Retina (tissue), 1 donor: ENCODE measurements around the gene TAAR8.
"Not testable (repeated sequence)": the region's sequence is repeated elsewhere in the genome, so short reads cannot be mapped to it uniquely, and the experiment has no call there.

Experiments used
- DNase-seq: peaks from one replicate; pipeline ENCODE4 v3.0.0-alpha.2; 2016

The TAAR8 gene

GRCh38 chr6:132552372-132552771 is at the start of gene TAAR8:
TAAR8 (plus strand) TSS chr6:132552672; CDS start chr6:132552693, 21 bp downstream.
- DNase-seq = no peak

DNA sequence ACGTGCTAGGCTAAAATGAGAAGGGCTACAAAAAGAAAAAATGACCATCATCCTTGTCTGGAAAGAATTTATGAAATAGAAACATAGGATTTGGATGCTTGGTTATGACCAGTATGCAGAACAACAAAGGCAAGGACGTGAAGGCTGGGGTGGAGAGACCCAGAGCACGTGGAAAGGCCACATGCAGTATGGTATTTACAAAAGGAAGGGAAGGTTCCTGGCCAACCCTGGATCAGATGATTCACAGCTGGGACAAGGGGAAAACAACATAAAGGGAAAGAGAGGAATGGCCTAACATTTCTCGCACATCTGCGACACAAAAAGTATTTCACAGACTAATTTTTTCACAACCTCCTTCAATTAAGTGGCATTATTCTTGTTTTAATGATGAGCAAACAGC is 47.7 kb upstream of the TAAR8 start:
- no peak for DNase-seq

DNA sequence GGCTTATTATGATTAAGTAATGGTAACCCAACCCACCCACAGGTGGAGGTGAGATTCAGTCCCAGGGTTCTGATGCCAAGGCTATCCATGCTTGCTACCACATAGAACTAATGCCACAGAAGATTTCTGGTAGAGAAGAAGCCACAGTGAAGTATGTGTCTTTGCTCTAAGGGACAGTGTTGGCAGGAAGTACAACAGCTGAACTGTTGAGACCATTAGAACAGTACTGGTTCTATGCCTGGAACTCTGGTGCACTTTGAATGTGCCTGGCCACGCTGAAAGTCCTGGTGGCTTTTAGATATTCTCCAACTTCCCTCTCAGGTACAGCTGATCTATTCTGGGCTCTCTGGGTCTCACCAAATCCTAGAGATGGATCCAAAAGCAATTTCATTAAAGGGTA is 47.3 kb upstream of the TAAR8 start:
- no peak for DNase-seq

GRCh38 chr6:132506461-132506860 is 46.0 kb upstream of the TAAR8 start:
- DNase-seq = no peak

DNA sequence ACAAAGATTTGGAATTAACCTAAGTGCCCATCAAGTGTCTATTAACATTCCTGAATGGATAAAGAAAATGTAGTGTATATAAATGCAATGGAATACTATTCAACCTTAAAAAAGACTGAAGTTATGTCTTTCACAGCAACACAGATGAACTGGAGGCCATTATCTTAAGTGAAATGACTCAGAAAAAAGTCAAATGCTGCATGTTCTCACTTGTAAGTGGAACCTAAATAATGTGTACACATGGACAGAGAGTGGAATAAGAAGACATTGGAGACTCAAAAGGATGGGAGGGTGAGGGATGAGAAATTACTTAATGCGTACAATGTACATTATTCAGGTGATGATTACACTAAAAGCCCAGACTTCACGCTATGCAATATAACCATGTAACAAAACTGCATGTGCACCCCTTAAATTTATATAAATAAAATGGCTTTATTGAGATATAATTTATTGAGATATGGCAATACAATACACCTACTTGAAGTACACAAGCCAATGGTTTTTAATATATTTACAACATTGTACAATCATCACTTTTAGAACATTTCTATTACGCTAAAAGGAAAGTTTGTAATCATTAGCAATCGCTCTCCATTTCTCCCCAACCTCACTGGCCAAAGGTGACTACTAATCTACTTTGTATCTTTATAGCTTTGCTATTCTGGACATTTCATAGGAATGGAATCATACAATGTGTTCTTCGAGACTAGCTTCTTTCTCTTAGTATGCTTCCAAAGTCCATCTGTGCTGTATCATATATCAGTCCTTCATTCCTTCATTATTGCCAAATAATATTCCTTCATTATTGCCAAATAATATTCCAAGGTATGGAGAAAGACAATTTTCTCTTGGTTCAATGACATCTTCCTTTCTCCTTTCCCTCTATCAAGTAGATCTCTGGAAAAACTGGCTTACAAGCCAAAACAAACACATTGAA is 45.3 kb upstream of the TAAR8 start:
- no peak for DNase-seq

- peak; percentile 13 for DNase-seq
These were observed 41.2 kb upstream of the TAAR8 start for GRCh38 chr6:132511210-132511830.

DNA sequence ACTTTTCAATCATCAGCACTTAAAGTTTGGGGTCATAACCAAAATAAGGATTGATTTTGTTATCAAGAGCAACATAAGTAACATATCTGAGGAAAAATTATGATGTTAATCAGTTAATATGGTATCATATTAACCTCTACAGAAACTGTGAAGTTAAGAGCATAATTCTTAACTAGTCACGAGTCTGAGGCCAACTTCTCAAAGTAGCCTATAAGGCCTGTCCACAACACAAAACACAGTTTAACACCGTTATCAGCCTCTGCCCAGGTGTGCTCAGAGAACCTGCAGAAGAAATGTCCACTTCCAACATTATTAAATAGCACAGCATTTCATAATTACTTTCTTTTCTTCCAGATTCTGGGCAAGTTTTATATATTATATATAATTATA is 40.6 kb upstream of the TAAR8 start:
- DNase-seq = no peak

GRCh38 chr6:132512342-132512637 is 40.2 kb upstream of the TAAR8 start:
- DNase-seq = no peak

GRCh38 chr6:132512638-132513632 is 39.5 kb upstream of the TAAR8 start, which contains the start of gene STX7:
STX7 (minus strand) TSS chr6:132513116; CDS start chr6:132503530, 9,586 bp downstream.
- peak; percentile 97 for DNase-seq

DNA sequence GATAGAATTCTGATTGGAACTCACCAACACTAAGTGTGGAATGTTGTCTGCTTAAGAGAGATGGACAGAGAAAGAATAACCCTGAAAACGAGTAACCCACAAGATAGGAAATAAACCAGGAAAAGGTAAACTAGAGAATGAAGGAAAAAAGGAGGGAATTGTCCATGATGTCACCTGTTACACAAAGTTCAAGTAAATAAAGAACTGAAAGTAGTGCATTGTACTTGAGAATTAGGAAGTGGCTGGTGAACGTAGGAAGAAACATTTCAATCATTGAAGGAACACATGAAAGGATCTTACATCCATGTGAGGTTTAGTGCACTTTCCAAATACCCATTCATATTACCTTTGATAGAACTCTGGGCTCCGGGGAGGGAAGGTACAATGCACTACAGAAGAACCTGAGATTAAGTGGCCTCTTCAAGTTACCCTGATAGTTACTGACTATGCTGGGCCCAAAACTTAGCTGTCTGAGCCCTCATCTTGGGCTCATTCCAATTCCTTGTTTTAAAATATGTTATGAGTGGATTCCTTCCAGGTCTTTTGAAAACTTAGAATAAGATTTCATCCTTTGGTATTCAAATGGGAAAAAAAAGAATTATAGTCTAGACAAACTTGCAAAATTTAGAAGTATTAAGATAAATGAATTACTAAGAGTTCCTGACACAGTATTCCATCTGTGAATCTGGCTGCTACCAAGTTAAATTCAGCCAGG is 38.5 kb upstream of the TAAR8 start:
- no peak for DNase-seq

DNA sequence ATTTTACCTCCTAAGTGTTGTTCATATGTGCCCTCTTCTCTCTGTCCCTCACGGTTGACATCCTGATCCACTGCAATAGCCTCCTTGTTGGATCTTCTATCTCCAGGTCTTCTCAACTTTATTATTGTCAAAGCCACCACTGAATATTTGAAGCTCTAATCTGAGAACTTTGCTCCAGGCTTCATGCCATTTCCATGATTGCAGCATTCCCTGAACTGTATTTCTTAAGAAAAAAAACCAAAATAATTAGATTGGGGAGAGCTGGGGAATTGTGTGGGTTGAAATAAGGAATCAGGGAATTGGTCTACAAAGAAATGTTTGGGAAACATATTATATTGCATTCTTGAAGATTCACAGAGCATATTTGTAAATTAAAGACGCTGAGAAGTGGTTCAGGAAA is 37.1 kb upstream of the TAAR8 start:
- no peak for DNase-seq

GRCh38 chr6:132520953-132521352 is 31.5 kb upstream of the TAAR8 start:
- no peak for DNase-seq

DNA sequence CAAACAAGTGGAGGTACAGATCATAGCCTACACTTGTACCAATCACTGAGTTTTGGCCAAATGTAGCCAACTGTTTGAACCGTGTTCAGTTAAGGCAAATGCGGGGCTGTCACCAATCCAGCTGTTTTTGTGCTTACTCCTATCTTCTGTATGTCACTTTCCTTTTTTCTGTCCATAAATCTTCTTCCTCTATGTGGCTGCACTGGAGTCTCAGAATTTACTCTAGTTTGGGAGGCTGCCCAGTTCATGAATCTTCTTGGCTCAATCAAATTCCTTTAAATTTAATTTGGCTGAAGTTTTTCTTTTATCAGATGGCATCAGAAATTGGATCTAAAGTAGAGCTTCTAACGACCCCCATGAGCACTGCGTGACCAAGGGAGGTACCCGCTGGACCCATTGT is 27.8 kb upstream of the TAAR8 start:
- DNase-seq = no peak

GRCh38 chr6:132525866-132526265 is 26.6 kb upstream of the TAAR8 start:
- no peak for DNase-seq

DNA sequence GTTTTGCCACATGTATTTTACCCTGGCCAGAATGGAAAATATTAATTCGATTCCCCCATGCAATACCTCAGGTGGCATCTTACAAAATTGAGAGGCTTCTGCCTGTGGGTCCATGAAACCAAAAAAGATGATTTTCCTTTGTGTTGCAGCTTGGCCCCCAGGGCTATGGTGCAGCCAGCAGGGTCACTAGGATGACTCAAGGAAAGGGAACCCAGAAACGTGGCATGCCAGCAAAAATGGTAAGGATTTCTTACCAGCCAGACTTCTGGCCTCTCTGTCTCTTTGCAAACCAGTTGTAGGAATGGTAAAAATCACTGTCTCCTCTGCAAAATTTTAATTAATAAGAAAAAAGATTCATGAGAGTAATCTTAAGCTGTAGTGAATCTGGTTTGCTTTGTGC is 26.0 kb upstream of the TAAR8 start:
- no peak for DNase-seq

DNA sequence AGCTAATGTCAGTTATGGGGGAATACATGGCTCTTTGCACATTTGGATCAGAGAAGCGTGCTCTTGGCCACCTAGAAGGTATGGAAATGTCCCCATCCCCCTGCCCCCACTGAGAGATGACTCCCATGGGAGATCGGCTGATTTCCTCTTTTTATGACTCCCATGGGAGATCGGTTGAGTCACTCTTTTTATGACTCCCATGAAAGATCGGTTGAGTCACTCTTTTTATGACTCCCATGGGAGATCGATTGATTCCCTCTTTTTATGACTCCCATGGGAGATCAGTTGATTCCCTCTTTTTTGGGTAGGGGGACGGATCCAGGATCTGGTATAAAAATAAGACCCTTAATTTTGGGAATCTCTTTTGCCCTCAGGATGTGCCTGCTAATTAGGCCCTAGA is 24.7 kb upstream of the TAAR8 start:
- DNase-seq = no peak

DNA sequence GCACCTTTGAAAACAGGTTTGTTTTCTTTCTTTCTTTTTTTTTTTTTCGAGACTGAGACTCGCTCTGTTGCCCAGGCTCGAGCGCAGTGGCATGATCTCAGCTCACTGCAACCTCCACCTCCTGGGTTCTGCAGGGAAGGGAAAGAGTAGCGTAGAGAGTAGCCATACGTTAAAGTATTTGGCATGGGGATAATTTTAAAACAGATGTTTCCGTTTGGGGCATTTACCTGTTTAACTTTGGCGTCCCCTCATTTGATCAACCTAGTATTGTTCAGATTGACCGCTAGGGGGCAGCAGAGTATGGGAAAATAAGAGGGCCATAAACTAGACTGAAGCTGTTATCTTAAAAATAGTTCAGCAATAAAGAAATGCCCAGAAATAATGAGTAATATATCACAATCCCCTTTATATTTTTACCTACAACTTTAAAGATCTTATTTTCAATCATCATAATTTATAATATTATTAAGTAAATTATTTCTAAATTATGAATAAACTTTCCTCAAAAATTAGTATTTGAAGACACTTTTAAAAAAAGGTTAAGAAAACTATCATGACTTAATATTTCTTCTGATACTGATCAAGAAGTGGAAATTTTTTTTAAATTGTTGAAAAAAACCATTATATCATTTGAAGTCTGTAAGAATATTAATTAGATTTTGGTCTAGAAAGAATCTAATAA is 22.0 kb upstream of the TAAR8 start:
- DNase-seq = peak; percentile 45

DNA sequence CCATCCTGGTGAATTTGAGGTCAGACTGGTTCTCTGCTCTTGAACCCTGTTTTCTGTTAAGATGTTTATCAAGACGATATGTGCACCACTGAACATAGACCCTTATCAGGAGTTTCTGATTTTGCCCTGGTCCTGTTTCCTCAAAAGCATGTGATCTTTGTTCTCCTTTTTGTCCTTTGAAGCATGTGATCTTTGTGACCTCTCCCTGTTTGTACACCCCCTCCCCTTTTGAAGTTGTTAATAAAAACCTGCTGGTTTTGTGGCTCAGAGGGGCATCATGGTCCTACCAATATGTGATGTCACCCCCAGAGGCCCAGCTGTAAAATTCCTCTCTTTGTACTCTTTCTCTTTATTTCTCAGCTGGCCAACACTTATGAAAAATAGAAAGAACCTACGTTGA is 17.9 kb upstream of the TAAR8 start:
- DNase-seq = not testable (repeated sequence)

DNA sequence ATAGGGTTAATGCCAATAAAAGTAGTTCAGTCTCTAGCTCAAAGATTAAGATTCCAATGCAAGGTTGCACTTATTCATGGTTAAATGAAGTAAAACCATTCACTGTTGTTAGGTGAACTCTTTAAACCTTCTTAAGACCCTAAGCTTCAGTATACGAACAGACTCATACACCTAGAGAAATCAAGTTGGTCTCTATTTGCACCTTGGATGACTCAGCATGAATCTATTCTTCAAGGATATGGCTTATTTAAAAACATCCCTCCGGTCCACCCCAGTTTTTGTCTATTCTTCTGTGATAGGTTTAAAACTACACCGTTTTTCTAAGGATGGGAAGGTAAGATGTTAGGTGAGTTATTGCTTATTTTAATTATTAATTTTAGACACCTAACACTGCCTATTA is 15.3 kb upstream of the TAAR8 start:
- no peak for DNase-seq

DNA sequence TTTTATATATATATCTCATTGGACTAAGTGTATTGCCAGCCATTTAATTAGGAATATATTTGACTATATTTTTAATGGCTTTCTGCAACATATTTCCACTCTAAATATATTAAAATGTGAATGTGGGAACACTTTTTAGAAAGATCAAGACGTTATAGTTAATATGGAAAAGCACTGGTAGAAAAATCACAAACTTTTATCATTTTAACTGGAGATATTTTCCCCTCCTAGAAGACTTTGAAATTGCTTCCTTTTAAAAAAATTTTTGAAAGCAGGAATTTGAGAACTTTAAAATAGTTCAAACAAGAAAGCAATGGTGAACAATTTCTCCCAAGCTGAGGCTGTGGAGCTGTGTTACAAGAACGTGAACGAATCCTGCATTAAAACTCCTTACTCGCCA is 14.5 kb upstream of the TAAR8 start, which contains the start of gene TAAR9:
Gene TAAR9, plus strand, starts transcription at position 301 of the 400 bp plus-strand sequence. Its CDS starts 13 bp downstream, at position 314.
- DNase-seq = no peak

DNA sequence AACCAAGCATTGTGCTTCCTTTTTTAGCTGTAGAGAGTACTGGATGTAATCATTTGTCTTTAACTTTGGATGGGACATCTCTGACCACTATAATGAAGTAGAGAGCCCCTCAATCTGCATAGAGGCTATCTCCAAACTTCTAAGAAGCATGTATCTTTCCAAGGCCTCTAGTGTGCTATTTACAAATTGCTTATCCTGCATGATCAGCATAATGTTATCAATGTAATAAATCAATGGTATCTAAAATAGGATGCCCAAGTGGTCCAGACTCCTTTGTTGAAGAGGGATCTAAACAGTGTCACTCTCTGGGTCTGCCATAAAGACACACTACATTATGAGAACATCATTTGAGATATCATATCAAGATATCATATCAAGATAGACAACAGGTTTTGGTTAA is 7.6 kb upstream of the TAAR8 start:
- no peak for DNase-seq
